Measurements from ENCODE around the gene PGM1.

The PGM1 gene

DNA sequence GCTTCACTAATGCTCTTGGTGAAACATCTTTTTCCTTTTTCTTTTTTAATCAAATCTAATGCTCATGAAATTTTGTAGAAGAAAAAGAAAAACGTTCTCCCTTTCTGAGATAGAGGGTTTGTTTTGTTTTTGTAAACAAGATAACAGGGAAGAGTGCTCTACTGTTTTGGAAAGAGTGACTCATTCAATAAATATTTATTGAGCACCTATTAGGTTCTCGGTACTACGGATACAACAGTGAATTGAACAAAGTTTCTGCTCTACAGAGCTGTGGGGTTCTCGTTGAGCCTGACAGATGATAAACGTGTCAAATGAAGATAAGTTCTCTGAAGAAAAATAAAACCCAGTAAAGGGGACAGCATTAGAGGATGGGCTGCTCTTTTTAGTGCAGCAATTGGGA is 7.0 kb downstream of the PGM1 start:
- FAIRE-seq (no peak), DNase-seq (ENCODE audit: insufficient read length, low spot score) (no peak)

DNA sequence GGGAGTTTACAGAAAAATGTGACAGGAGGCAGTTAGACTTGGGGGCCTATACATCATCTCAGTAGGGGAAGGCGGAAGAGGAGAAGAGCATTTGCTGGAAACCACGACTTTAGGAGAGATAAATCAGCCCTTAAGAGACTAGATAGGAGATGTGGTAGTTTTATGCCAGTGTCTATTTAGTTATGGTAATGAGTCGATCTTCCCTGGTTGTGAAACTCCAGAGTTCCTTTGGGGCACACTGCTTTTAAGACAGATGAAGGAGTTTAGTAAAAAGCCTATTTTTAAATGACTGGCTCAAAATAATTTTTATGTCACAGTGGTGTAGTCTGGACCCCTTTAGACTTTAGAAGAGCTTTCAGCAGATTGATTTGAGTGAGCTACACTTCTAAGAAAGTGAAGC is 7.8 kb downstream of the PGM1 start:
- DNase-seq (ENCODE audit: insufficient read length, low spot score), result no peak
- no peak for FAIRE-seq

DNA sequence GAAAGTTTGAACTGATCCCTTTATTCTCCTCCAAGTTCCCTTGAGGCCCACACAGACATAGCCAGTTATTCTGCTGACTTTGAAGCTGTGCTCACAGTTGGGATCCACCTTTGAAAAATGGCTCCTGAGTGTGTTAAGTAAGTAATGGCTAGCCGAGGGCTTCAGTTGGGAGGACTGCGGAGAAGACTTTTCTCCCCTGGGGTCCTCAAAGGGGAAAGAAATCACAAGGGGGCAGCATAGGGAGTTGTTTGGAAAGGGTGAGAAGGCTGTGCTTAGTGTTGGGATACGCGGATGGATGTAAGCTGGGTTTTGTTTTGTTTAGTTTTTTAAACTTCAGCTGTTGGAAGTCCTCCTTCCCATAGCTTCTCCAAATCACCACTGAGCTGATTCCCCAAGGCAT is 8.3 kb downstream of the PGM1 start:
- no peak for DNase-seq (ENCODE audit: insufficient read length, low spot score)

DNA sequence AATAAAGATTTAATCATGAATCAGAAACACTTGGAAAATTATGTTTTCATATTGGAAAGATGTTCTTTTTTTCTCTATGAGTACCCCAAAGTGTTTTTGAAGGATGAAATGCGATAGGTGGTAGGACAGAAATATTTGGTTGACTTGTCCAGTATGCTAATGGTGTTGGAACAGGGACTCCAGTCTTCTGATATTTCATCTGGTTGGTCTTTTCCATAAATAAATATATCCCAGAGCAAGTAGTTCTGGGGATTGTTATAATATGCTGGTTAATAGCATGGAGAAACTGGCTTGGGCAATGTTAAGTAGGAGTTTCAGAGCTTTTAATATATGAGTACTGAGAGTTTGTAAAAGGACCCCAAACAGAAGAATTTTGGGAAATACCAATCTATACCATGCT is 8.7 kb downstream of the PGM1 start:
- no peak for FAIRE-seq
- no peak for DNase-seq (ENCODE audit: insufficient read length, low spot score)

More for the DNA sequence above, 8.3 kb downstream of the PGM1 start:
- no peak for FAIRE-seq

DNA sequence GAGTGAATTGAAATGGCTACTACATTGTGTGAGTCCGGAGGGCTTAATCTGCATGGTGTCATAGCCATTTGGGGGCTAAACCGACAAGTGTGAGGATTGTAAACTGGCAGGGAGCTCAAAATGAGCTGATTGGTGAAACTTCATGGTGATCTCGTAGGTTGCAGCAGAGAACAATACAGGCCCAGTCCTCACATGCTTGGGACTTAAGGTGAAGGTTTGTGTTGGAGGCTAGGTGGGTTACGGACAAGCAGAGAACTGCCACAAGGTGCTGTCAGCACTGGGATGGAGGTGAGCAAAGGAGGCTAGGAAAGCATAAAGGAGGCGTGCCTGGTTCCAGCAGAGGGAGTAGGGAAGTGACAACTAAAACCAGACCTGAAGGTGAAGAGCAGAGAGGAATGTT is 9.4 kb downstream of the PGM1 start:
- DNase-seq (ENCODE audit: insufficient read length, low spot score) (no peak), FAIRE-seq (no peak)

DNA sequence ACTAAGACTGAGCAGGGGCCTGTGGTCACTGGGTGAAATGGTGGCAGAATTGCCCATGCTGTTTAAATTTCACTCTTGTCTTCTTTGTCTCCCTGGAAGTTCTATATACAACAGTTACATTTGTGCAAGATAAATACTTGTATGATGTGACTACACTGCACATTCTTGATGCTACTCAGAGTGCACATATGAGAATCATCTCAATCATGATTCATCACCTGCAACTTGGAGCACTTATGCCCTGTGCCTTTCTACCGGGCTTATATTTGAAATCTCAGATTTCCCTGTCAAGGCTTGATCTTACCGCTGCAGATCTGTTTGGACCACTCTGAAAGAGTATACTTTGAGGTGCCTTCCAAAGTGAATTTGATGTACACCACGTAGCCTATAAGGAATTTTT is 10.6 kb downstream of the PGM1 start:
- no peak for FAIRE-seq
- no peak for DNase-seq (ENCODE audit: insufficient read length, low spot score)

DNA sequence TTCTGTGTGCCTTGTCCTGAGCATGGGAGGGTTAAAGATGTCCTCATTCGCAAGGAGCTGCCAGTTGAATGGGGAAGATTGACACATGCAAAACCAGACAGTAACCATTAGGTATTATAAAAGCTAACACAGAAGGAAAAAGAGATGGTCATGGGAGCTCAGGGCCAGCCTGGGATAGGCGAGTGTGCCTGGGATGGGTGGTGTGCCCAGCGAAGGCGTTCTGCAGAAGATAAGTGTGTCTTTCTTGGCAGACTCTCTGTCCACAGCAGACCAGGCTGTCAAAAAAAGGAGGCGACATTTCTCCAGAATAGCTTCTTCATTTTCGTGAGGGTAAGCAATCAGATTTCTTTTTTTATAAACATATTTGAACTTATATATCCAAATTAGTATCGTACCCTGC is 14.1 kb downstream of the PGM1 start:
- FAIRE-seq (no peak), DNase-seq (ENCODE audit: insufficient read length, low spot score) (no peak)

DNA sequence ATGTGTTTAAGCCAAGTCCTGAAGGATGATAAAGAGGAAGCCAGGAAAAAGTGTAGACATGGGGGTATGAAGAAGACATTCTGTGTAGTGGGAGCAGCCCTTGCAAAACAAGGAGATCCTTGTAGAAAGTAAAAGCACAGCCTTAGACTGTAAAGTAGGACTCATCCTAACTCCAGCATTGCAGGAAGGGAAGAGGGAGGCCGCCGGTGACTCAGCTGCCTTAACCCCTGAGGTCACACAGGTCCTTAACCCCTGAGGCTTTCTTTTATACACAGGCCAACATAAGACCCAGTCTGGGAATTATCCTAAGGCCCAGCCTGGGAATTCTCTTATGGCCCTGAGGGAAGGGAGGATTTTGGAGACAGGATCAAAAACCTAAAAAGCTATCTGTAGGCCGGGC is 18.0 kb downstream of the PGM1 start:
- no peak for FAIRE-seq
- DNase-seq (ENCODE audit: insufficient read length, low spot score), result peak; percentile 21

DNA sequence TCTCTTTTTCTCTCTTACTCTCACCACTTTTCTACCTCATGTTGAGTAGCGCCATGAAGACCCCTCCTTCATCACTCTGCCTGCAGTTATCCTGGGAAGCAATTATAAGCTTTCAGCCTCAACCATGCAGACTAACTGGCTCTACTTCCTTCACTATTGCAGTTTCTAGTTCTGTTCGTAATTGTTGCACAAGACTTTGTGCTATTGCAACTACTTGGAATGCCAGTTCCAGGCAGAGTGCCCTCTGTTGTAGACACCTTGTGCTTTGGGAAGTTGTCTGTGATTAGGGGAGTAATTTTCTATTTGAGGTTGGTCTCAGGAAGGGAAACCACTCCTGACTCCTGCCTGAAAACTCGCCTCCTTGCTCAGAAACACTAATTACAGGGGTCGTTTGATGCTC is 19.4 kb downstream of the PGM1 start:
- no peak for FAIRE-seq
- DNase-seq (ENCODE audit: insufficient read length, low spot score), result no peak

DNA sequence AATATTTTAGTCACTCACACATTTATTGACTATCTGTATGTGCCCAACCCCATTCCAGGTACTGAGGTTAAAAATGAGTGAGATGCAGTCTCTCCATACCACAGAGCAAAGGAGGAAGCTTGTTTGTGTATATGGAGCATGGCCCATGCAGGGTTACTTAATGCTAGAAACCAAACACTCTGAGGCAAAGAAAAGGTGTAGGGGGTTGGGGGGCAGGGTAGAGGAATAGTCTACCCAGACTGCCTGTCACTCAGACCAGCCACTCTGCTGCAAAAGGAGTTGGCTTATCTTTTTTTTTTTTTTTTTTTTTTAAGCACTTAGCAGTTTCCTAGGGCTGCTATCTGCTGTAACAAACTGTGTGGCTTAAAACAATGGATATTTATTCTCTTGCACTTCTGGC is 19.8 kb downstream of the PGM1 start:
- FAIRE-seq (no peak), DNase-seq (ENCODE audit: insufficient read length, low spot score) (no peak)

DNA sequence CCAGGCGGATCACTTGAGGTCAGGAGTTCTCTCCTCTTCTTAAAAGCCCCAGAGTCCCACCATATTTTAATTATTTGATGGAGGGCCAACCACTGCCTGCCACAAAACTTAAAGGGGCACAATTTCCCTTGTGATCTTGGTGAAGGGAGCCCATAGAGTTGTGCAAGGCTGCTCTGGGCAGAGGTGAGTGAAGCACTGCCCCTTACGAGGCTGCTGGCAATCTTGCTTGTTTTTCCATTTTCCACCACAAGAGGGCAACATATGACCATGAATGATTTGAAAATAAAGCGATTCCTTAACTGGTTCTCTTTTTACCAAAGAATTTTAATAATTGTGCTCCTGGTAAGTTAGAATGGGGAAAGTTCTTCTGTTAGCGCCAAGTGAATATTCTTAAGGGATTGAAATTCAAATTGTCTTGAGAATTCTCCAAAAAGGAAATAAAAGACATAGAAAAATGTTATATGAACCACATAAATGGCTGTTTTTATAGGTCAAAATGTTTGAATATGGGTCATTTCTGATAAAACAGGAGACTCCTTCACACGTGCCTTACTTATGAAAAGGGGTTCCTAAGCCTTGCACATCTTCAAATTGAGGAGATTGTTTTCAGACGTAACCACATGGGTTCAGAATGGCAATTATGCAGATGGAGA is 22.7 kb downstream of the PGM1 start:
- FAIRE-seq, result peak; percentile 28
- DNase-seq (ENCODE audit: insufficient read length, low spot score), result peak; percentile 41

DNA sequence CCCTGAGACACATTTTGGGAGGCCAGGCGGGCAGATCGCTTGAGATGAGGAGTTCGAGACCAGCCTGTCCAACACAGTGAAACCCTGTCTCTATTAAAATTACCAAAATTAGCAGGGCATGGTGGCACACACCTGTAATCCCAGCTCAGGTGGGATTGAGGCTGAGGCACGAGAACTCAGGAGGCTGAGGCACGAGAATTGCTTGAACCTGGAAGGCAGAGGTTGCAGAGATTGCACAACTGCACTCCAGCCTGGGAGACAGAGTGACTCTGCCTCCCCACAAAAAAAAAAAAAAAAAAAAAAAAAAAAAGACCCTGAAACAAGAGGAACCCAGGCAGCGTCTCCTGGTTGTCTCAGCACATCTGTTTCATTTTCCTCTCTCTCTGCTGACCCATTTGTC is 24.2 kb downstream of the PGM1 start:
- no peak for DNase-seq (ENCODE audit: insufficient read length, low spot score)
- no peak for FAIRE-seq

DNA sequence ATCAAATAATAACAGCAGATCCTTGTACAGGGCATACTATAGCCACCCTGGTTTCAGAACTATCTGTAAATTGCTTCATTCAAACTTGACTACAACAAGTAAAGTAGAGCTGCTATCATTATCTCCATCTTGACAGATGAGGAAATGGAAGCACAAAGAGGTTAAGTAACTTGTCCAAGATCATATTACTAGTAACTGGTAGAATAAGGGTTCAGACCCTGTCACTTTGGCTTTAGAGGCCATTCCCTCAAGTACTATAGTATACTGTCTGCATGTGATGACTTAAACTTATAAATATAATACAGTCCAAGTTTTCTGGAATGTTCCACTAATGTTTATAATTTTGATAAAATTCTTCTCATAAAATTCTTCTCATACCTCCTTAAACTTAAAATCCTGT is 24.8 kb downstream of the PGM1 start:
- FAIRE-seq (no peak), DNase-seq (ENCODE audit: insufficient read length, low spot score) (no peak)

DNA sequence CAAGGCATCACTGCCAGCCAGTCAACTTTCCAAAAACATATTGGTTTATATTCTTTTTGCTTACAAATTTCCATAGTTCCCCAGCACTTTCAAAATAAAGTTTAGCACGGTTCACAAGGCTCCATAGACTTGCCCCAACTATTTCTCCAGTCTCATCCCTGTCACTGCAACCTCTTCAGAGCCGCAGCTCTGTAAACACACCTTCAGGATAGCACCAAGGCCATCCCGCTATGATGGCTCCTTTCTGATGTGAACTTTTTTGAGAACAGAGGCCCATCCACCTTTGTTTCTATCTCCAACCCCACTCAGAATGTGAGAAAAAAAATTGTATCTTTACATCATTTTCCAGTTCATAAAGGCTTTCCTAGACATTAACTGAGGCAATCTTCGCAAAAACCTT is 26.3 kb downstream of the PGM1 start:
- no peak for FAIRE-seq
- DNase-seq (ENCODE audit: insufficient read length, low spot score), result no peak

DNA sequence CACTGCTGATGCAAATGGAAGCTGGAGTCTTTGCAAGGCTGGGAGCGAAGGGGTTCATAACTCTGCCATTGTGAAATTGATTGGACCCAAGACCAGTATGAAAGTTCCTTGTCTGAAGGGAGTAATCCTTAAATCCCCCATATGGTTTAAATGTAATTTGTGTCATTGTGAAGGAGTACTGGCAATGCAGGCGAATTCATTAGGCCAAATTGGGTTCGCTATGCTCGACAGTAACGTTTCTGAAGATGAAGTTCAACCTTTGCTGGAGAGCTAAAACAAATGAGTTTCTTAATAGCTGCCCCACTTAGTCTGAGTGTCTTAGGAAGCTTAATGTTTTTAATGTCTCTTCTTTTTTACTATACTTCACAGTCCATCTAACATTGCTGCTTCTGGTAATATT is 27.5 kb downstream of the PGM1 start:
- no peak for DNase-seq (ENCODE audit: insufficient read length, low spot score)
- no peak for FAIRE-seq

DNA sequence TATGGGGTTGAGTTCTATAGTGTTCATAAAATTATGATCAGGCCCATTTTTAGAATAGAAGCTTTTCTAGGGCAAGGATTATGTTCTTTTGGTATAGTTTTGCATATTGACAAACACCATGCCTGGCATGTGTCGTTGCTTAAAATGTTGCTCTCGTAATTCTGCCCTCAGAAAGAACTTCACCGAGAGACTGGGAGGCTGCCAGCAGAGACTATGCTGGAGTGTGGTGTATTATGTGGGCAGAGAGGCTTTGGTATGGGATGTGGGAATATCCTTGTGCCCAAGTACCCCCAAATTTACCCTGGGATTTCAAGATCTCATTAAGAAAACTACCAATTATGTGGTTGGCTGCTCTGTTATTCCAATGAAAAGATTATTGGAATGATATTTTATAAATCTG is 27.9 kb downstream of the PGM1 start:
- DNase-seq (ENCODE audit: insufficient read length, low spot score) (no peak), FAIRE-seq (no peak)

DNA sequence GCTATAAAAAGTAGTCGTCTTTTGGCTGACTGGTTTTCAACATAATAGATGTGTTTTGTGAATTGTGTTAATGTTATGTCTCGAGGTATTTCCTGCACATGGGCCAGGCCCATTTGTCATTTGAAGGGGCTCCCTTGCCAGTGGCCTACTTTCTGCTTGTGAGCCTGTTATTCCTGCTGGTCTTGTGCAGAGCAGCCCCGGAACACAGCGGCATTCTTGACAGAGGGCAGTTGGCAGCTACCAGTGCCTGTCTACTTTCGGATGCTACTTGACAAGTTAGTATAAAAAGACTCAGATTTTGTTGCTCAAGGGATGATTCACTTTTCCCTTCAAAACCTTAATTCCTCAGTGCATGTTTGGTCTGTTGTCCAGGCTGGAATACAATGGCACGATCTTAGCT is 28.5 kb downstream of the PGM1 start:
- FAIRE-seq, result no peak
- DNase-seq (ENCODE audit: insufficient read length, low spot score), result no peak

DNA sequence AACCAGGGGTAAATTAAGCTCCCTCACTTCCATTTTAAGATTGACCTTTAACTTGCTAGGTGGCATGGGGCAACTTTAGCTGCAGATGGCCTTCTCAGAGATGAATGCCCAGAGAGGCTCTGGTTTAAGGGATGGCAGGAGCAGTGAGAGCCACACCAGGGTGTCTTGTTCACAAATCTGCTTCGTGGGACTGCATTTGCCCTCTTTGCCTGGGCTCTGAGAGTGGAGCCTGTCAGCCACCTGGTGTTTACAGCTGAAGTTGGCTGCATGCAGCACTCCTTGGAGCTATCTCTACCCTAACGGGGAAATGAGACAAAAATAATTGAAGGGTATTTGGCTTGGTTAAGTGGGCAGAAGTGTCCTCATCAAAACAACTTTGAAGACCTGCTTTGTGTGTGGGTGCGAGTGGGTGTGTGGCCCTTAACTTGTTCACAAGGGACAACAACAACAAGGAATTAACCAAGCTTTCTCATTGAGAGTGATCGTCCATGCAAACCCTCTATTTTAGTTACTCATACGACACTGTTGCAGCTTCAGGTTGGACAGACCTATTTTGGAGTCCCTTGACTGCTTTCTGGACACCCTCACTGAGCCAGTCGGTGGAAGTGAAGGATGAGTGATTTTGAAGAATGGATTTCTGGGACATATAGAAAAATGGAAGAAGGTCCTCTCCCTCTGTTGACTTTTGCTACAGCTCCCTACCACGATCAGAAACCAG is 29.8 kb downstream of the PGM1 start:
- no peak for DNase-seq (ENCODE audit: insufficient read length, low spot score)
- no peak for FAIRE-seq

DNA sequence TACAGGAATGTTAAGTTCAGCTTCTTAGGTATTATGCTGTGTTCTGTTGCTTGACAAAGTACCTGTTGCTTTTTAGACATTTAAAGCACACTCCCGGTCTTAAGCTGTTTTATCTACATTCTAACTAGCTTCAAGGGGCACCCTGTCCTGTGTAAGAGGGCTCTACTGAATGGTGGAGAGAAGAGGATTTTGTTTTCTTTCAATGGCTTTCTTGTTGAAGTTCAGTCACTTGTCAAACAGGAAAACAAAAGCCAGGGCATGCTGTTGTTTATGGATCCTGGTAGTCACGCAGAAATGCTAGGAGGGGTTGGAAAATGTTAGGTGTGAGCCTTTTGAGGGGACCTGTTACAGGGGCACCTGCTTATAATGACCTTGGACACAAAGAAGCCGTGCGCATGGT is 30.7 kb downstream of the PGM1 start:
- FAIRE-seq (no peak), DNase-seq (ENCODE audit: insufficient read length, low spot score) (no peak)

DNA sequence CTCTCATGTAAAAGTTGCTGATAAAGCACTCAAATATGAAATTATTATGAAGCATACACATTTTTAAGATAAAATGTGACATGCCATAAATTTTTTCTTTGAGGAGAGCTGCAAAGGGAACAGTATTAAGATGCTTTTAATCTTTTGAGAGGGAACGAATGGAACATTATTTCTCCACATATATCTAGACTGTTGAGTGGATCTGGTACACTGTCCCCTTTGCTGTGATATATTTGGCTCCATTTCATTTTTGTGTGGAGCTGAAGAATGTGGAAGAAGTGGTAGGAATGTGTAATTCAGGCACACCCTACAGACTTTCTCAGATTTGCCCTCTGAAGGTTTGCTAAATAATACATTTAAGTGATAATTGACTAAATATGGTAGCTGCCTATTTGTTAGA is 31.7 kb downstream of the PGM1 start:
- DNase-seq (ENCODE audit: insufficient read length, low spot score) (no peak), FAIRE-seq (no peak)

DNA sequence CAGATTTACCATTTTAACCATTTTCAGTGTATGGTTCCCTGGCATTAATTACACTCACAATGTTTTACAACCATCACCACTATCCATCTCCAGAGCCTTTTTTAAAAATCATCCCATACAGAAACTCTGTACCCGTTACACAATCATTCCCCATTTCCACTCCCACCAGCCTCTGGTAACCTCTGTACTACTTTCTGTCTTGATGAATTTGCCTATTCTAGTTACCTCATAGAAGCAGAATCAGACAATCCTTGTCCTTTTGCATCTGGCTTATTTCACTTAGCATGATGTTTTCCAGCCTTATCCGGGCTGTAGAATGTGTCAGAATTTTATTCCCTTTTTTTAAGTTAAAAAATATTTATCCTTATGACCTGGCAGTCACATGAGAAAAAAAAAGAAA is 33.0 kb downstream of the PGM1 start:
- no peak for DNase-seq (ENCODE audit: insufficient read length, low spot score)
- FAIRE-seq, result no peak

DNA sequence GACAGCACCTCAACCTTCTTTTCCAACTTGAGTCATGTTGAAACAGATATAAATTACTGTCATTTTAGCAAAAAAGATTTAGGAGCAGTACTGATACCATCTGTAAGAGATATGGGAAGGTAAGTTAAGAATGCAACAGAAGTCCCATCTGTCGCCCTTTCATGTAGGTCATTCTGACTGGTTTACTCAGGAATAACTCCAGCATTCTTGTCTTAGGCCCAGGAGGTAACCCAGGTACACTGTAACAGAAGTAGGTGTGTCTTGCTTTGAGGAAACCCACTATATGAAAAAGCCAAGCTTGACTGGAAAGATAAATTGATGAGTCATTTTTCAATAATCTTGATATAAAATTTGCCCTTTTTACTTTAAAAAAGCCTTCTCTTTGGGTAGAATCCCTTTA is 35.4 kb downstream of the PGM1 start:
- no peak for DNase-seq (ENCODE audit: insufficient read length, low spot score)
- no peak for FAIRE-seq

DNA sequence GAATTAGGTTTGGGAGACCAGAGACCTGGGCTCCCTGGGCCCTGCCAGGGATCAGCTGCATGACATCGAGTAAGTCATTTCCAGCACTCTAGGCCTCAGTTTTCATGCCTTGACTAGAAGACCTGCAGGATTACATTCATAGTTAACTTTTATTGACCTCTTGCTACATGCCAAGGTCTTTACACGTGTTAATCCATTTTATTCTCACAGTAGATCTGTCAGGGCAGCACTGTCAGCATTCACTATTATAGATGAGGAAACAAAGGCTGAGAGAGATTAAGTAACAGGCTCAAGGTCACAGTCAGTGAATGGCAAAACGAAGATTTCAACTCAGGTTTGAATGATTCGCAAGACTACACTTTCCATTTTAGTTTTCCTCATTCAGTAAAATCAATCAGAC is 37.0 kb downstream of the PGM1 start:
- no peak for DNase-seq (ENCODE audit: insufficient read length, low spot score)
- FAIRE-seq, result no peak

All from HTR-8/SVneo (cell line).